Measurements from ENCODE around the gene MEIS2. TPM values are rescaled to one million over a fixed set of nuclear protein-coding genes. Genes with fewer than 3 reads are reported as not detected.

MEIS2 gene
- total RNA-seq, 1 experiment from 2014 or later = 23.1 TPM

GRCh38 chr15:36886191-36886590 lies 214.2 kb downstream of the MEIS2 start:
- H3K4me3 Mint-ChIP-seq (ENCODE audit: low read depth, unreplicated experiment) = no peak overlapping the region
- no peaks in the 10 kb centered on the region for H3K9me3 Mint-ChIP-seq (ENCODE audit: low read depth, unreplicated experiment)
- no TSS peak for BruUV-seq (replicated peaks)
- no peak for TF ChIP-seq CTCF (IDR thresholded peaks at IDR 0.05; ENCODE audit: unreplicated experiment)
- DNase-seq = no peak
- H3K4me1 Mint-ChIP-seq (ENCODE audit: low read depth, unreplicated experiment) = peaks cover 7% of the 10 kb centered on the region
- no peaks in the 10 kb centered on the region for H3K27me3 Mint-ChIP-seq (ENCODE audit: unreplicated experiment)
- intact Hi-C loops (cut with micrococcal nuclease; ENCODE audit: unreplicated experiment) = no loop called here
- CTCF ChIA-PET = no interaction called here
- H3K36me3 Mint-ChIP-seq (ENCODE audit: insufficient read depth, unreplicated experiment) = peaks cover 12% of the 10 kb centered on the region
- no peak overlapping the region for H3K27ac Mint-ChIP-seq (ENCODE audit: unreplicated experiment)

GRCh38 chr15:36885771-36886170 lies 214.6 kb downstream of the MEIS2 start:
- no TSS peak for BruUV-seq (replicated peaks)
- H3K4me3 Mint-ChIP-seq (ENCODE audit: low read depth, unreplicated experiment) = no peak overlapping the region
- peaks cover 7% of the 10 kb centered on the region for H3K4me1 Mint-ChIP-seq (ENCODE audit: low read depth, unreplicated experiment)
- TF ChIP-seq CTCF (IDR thresholded peaks at IDR 0.05; ENCODE audit: unreplicated experiment) = no peak
- no peak for DNase-seq
- no peaks in the 10 kb centered on the region for H3K27me3 Mint-ChIP-seq (ENCODE audit: unreplicated experiment)
- no peaks in the 10 kb centered on the region for H3K9me3 Mint-ChIP-seq (ENCODE audit: low read depth, unreplicated experiment)
- no peak overlapping the region for H3K27ac Mint-ChIP-seq (ENCODE audit: unreplicated experiment)
- H3K36me3 Mint-ChIP-seq (ENCODE audit: insufficient read depth, unreplicated experiment) = peaks cover 12% of the 10 kb centered on the region
- intact Hi-C loops (cut with micrococcal nuclease; ENCODE audit: unreplicated experiment) = no loop called here
- CTCF ChIA-PET = no interaction called here

DNA sequence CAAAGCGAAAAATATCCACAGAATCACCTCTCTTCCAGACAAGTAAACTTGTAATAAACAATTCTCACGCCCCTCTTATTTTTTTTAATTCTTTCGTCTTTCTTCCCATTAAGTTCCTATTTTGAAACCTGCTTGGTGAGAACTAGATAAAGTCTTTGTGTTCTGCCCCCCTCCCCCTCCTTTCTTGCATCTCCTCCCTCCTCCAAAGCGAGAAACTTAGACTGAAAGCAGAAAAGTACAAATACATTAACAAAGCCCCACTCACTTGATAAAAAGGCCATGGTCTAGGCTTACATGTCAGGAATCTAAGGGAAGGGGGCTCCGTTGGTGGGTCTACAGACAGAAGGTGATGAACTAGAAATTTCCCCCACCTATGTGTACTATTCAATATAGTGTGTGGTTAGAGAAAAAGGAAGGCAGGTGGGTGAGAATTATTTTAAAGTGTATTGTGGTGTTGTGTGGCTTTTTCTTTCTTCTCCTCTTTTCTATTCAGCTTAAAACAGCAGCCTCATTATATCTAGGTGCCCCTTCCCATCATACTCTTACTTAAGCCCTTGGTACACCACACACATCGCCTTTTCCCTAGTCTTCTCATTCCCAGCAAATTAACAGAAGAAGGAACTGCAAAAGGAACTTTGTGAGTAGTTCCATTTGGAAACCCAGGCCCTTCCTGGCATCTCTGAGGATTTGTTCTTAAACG lies 215.3 kb downstream of the MEIS2 start:
- no peak for TF ChIP-seq CTCF (IDR thresholded peaks at IDR 0.05; ENCODE audit: unreplicated experiment)
- H3K4me1 Mint-ChIP-seq (ENCODE audit: low read depth, unreplicated experiment) = peaks cover 7% of the 10 kb centered on the region
- no TSS peak for BruUV-seq (replicated peaks)
- H3K4me3 Mint-ChIP-seq (ENCODE audit: low read depth, unreplicated experiment) = no peak overlapping the region
- no peaks in the 10 kb centered on the region for H3K9me3 Mint-ChIP-seq (ENCODE audit: low read depth, unreplicated experiment)
- peaks cover 12% of the 10 kb centered on the region for H3K36me3 Mint-ChIP-seq (ENCODE audit: insufficient read depth, unreplicated experiment)
- CTCF ChIA-PET = interaction anchor here (0.6 kb wide), 1 partner anchor 806 kb away, joined by 3 read pairs; no protein-coding TSS in a partner anchor
- H3K27ac Mint-ChIP-seq (ENCODE audit: unreplicated experiment) = no peak overlapping the region
- H3K27me3 Mint-ChIP-seq (ENCODE audit: unreplicated experiment) = no peaks in the 10 kb centered on the region
- DNase-seq = no peak
- intact Hi-C loops (cut with micrococcal nuclease; ENCODE audit: unreplicated experiment) = no loop called here

GRCh38 chr15:36884518-36884875 lies 215.9 kb downstream of the MEIS2 start:
- no TSS peak for BruUV-seq (replicated peaks)
- Mint-ChIP-seq H3K4me1 (ENCODE audit: low read depth, unreplicated experiment) (peaks cover 7% of the 10 kb centered on the region), H3K36me3 (ENCODE audit: insufficient read depth, unreplicated experiment) (peaks cover 12% of the 10 kb centered on the region), H3K9me3 (ENCODE audit: low read depth, unreplicated experiment) (no peaks in the 10 kb centered on the region), H3K27ac (ENCODE audit: unreplicated experiment) (no peak overlapping the region), H3K27me3 (ENCODE audit: unreplicated experiment) (no peaks in the 10 kb centered on the region), H3K4me3 (ENCODE audit: low read depth, unreplicated experiment) (no peak overlapping the region)
- intact Hi-C loops (cut with micrococcal nuclease; ENCODE audit: unreplicated experiment) = no loop called here
- TF ChIP-seq CTCF (IDR thresholded peaks at IDR 0.05; ENCODE audit: unreplicated experiment) = no peak
- no peak for DNase-seq
- CTCF ChIA-PET = interaction anchor here (0.6 to 0.7 kb wide), 2 partner anchors 31 to 806 kb away, joined by 3 to 4 read pairs; no protein-coding TSS in a partner anchor

All from Calu3 (cell line).